Lung (tissue), 12 donors: ENCODE measurements around the gene BABAM2. TPM values are rescaled to one million over a fixed set of nuclear protein-coding genes. Genes with fewer than 3 reads are reported as not detected.

Experiments used
- ATAC-seq: fragments of 200-7000 bp; cut with Tn5 transposase; one replicate; pipeline ENCODE4 v1.9.1; 2020; ENCODE audit warnings: moderate number of reproducible peaks; ENCODE audit not compliant: insufficient read depth, low FRiP score
- DNase-seq, 3 donors: peaks; one replicate each; pipeline ENCODE4 v3.0.0-alpha.2; 2013 to 2017
- H3K27ac ChIP-seq, 2 donors: one replicate each; pipeline ENCODE4 v1.5.1; 2013; ENCODE audit warnings: mild to moderate bottlenecking in 2 of 2, moderate library complexity in 2 of 2, control low read depth in 1 of 2, inconsistent platforms in 1 of 2, low read depth in 1 of 2, low read length in 1 of 2
- H3K27me3 ChIP-seq, 3 donors: one replicate each; pipeline ENCODE4 v1.5.1; 2013; ENCODE audit warnings: low read length in 2 of 3; ENCODE audit not compliant: control insufficient read depth in 3 of 3, insufficient read depth in 3 of 3
- H3K36me3 ChIP-seq, 4 donors: one replicate each; pipeline ENCODE4 v1.5.1; 2013; ENCODE audit warnings: low read length in 4 of 4, mild to moderate bottlenecking in 1 of 4, moderate library complexity in 1 of 4; ENCODE audit not compliant: control insufficient read depth in 4 of 4, insufficient read depth in 4 of 4
- H3K4me1 ChIP-seq, 5 donors: one replicate each; pipeline ENCODE4 v1.5.1; 2013; ENCODE audit warnings: low read length in 5 of 5, mild to moderate bottlenecking in 2 of 5, moderate library complexity in 1 of 5; ENCODE audit not compliant: control insufficient read depth in 5 of 5, insufficient read depth in 5 of 5
- H3K4me3 ChIP-seq: one replicate; pipeline ENCODE4 v1.5.1; 2013; ENCODE audit warnings: mild to moderate bottlenecking, control low read depth, moderate library complexity
- H3K9ac ChIP-seq, 2 donors: one replicate each; pipeline ENCODE4 v1.5.1; 2013; ENCODE audit warnings: low read length in 2 of 2, control low read depth in 1 of 2; ENCODE audit not compliant: insufficient read depth in 1 of 2
- H3K9me3 ChIP-seq, 4 donors: one replicate each; pipeline ENCODE4 v1.5.1; 2013; ENCODE audit warnings: low read length in 3 of 4, mild to moderate bottlenecking in 1 of 4, moderate library complexity in 1 of 4; ENCODE audit not compliant: control insufficient read depth in 4 of 4, insufficient read depth in 3 of 4
- CTCF ChIP-seq: IDR thresholded peaks from 2 replicates; pipeline ENCODE4 v1.5.1; 2012; ENCODE audit warnings: mild to moderate bottlenecking; ENCODE audit errors: control extremely low read depth, extremely low read depth
- WGBS, 2 donors: extraction: QIAGEN DNeasy Blood & Tissue Kit; methylation state at CpG; one replicate each; pipeline ENCODE4 v1.1.7; 2013; 5-methylcytosine and 5-hydroxymethylcytosine counted together
- polyA plus RNA-seq, 2 donors: library from polyadenylated mRNA; stranded (reverse); fragments of 200-250 nt; gene quantifications; one replicate each; pipeline ENCODE4 v1.2.1, GENCODE V29; 2013
- total RNA-seq, 2 donors: library from RNA; depleted of rRNA in 1 of 2; stranded (reverse); fragments of >200 nt in 1 of 2; gene quantifications; one replicate each; pipeline ENCODE4 v1.2.1, GENCODE V29; 2014 to 2021
- donor health status: control.
- donor health status: control.
- donor health status: Bipolar disorder and iron deficiency.
- donor health status: healthy.
- donor health status: DM: yes; HTN: yes; CAD: no.

Gene BABAM2
- total and polyA plus RNA-seq, 4 donors = 19.0 to 43.3 (median 33.7) TPM

DNA sequence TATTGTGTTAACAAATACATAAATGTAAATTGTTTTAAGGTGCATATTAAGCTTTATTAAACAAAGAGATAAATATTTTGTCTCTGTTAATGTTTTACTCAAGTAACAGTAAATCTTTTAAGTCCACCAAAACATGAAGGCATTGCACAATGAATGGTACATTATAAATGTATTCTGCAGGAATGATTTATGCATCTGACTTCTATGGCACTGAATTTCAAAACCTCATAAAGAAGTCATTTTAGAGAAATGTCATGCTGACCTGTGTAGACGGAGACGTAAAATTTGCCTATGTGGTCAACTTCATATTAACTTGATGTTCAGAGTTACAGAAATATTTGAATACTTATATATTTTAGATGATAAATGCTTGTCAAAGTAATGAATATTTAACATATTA is 194.7 kb downstream of the BABAM2 start:
- 88 to 95% methylated on average over 2 of the region's 2 CpGs for WGBS, 2 donors
- TF ChIP-seq CTCF = no peak
- H3K4me1 ChIP-seq = peaks cover 0 to 12% (median 0%) of the 10 kb centered on the region in 5 donors
- no peaks in the 10 kb centered on the region for H3K36me3 ChIP-seq
- no peak overlapping the region for H3K27ac ChIP-seq
- H3K9me3 ChIP-seq = no peaks in the 10 kb centered on the region
- no peak overlapping the region for H3K9ac ChIP-seq
- H3K4me3 ChIP-seq = no peak overlapping the region
- H3K27me3 ChIP-seq = no peaks in the 10 kb centered on the region
- ATAC-seq (no peak), DNase-seq (no peak)

DNA sequence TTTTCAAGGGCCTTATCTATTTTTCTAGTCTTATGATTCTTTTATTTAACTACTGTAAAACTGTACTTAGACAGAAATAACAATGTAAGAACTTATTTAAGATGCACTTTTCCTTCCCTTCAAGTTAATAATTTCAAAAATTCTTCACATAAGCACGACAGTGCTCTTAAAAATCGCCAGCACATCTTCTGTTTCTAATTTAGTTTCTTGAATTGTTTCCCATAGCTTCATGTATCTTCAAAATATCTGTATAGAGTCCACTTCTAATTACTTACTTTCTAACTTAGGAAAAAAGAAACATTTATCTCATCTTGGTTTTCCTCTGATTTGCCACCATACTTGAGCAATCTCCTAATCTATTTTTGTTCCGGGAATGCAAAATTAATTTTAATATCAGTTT is 196.1 kb downstream of the BABAM2 start:
- Histone ChIP-seq H3K4me1 (no peaks in the 10 kb centered on the region), H3K9me3 (no peaks in the 10 kb centered on the region), H3K4me3 (no peak overlapping the region), H3K27ac (no peak overlapping the region), H3K27me3 (no peaks in the 10 kb centered on the region), H3K36me3 (no peaks in the 10 kb centered on the region), H3K9ac (no peak overlapping the region)
- ATAC-seq = no peak
- no peak for DNase-seq
- no peak for TF ChIP-seq CTCF
- 90 to 91% methylated on average over 3 of the region's 3 CpGs for WGBS, 2 donors

GRCh38 chr2:28088970-28089369 is 198.4 kb downstream of the BABAM2 start:
- H3K36me3 ChIP-seq = no peaks in the 10 kb centered on the region
- ATAC-seq (no peak), DNase-seq (no peak)
- H3K9ac ChIP-seq = no peak overlapping the region
- no peaks in the 10 kb centered on the region for H3K27me3 ChIP-seq
- no peak overlapping the region for H3K27ac ChIP-seq
- no peak overlapping the region for H3K4me3 ChIP-seq
- H3K4me1 ChIP-seq = no peaks in the 10 kb centered on the region
- TF ChIP-seq CTCF = no peak
- no peaks in the 10 kb centered on the region for H3K9me3 ChIP-seq
- 78 to 86% methylated on average over 4 of the region's 4 CpGs for WGBS, 2 donors

DNA sequence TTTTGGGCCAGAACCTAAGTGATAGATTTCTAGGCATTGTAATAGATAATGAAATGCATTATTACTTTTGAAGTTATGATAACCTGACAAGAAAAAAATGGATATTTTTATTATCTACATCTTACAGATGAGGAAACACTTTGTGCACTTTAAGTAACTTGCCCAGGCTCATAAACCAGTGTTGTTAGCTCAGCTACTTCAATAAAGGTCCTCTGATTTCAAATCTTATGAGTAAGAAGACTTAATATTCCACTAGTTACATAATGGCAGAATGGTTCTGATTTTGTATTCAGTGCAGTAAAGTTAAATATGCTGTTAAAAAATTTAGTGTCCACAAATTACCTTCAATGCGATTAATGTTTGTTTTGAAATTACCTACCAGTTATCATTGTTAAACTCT is 199.0 kb downstream of the BABAM2 start:
- no peaks in the 10 kb centered on the region for H3K36me3 ChIP-seq
- no peak overlapping the region for H3K9ac ChIP-seq
- WGBS, 2 donors = 100% methylated on average over 1 of the region's 1 CpG
- no peak for ATAC-seq
- TF ChIP-seq CTCF = no peak
- no peak overlapping the region for H3K4me3 ChIP-seq
- H3K9me3 ChIP-seq = no peaks in the 10 kb centered on the region
- DNase-seq = no peak
- H3K4me1 ChIP-seq = no peaks in the 10 kb centered on the region
- H3K27ac ChIP-seq = no peak overlapping the region
- H3K27me3 ChIP-seq = no peaks in the 10 kb centered on the region
